Measurements from ENCODE around the gene CTNNBIP1. TPM values are rescaled to one million over a fixed set of nuclear protein-coding genes. Genes with fewer than 3 reads are reported as not detected.
A peak's percentile ranks its signal among the peaks of the same experiment; 100 is the strongest.

Gene CTNNBIP1, protein sequence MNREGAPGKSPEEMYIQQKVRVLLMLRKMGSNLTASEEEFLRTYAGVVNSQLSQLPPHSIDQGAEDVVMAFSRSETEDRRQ
- 32.7 TPM for polyA plus RNA-seq (2012; ENCODE audit: insufficient read length, low read depth)

DNA sequence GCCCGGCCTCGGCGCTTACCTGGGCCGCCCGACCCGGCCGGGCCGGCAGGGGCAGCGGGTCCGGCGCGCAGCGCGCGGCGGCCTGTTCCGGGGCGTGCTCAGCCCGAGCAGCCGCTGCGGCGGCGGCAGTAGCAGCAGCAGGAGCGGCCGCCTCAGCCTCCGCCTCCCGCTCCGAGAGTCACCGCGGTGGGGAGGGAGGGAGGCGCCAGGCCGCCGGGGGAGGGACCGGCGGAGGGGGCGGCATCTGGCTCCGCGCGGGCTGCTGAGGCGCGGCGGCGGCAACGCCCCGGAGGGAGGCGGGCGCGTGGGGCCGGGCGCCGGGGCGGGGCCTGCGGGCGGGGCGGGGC is at the start of gene CTNNBIP1:
TSS of gene CTNNBIP1 (minus strand) at position 194 of the 347 bp plus-strand sequence. CDS start 38,205 bp downstream, outside the sequence.
- TF ChIP-seq, protein P1, sequence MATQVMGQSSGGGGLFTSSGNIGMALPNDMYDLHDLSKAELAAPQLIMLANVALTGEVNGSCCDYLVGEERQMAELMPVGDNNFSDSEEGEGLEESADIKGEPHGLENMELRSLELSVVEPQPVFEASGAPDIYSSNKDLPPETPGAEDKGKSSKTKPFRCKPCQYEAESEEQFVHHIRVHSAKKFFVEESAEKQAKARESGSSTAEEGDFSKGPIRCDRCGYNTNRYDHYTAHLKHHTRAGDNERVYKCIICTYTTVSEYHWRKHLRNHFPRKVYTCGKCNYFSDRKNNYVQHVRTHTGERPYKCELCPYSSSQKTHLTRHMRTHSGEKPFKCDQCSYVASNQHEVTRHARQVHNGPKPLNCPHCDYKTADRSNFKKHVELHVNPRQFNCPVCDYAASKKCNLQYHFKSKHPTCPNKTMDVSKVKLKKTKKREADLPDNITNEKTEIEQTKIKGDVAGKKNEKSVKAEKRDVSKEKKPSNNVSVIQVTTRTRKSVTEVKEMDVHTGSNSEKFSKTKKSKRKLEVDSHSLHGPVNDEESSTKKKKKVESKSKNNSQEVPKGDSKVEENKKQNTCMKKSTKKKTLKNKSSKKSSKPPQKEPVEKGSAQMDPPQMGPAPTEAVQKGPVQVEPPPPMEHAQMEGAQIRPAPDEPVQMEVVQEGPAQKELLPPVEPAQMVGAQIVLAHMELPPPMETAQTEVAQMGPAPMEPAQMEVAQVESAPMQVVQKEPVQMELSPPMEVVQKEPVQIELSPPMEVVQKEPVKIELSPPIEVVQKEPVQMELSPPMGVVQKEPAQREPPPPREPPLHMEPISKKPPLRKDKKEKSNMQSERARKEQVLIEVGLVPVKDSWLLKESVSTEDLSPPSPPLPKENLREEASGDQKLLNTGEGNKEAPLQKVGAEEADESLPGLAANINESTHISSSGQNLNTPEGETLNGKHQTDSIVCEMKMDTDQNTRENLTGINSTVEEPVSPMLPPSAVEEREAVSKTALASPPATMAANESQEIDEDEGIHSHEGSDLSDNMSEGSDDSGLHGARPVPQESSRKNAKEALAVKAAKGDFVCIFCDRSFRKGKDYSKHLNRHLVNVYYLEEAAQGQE (IDR thresholded peaks at IDR 0.05; ENCODE audit: insufficient read depth in 1 of 2, low read depth in 2 of 2, low read length in 2 of 2) = no peak
- TF ChIP-seq TAF1 (IDR thresholded peaks at IDR 0.05; ENCODE audit: borderline replicate concordance, insufficient read depth, low read length) (no peak), POLR2AphosphoS5 (IDR thresholded peaks at IDR 0.05; ENCODE audit: low read depth, low read length) (no peak; the same call in 1 of the 2 replicates), FOXP2 (optimal IDR thresholded peaks at IDR 0.05; ENCODE audit: borderline replicate concordance, extremely low read depth, extremely low read length, insufficient read depth) (no peak), SIN3A (IDR thresholded peaks at IDR 0.05; ENCODE audit: borderline replicate concordance, insufficient read depth, low read length) (no peak)

DNA sequence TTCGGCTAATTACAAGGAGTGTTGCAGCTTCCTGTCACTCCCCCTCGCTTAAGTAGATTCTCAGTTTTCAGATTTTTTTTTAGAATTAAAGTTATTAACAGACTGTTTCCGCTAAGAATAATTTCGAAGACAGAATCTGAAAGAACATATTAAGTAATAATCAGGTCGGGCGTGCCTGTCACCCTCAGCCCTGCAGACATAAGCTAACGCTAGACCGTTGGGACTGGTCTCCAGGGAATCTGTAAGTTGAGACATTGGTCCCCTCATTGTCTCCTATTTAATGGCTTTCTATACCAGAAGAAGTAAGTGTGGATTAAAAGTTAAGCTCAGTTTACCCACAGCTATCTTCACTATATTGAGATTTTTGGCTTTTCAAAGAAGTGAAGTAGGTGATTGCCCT is 47.7 kb upstream of the CTNNBIP1 start:
- TF ChIP-seq FOXP2 (optimal IDR thresholded peaks at IDR 0.05; ENCODE audit: borderline replicate concordance, extremely low read depth, extremely low read length, insufficient read depth) (no peak), TAF1 (IDR thresholded peaks at IDR 0.05; ENCODE audit: borderline replicate concordance, insufficient read depth, low read length) (no peak), SIN3A (IDR thresholded peaks at IDR 0.05; ENCODE audit: borderline replicate concordance, insufficient read depth, low read length) (no peak)
- TF ChIP-seq, protein P1 (IDR thresholded peaks at IDR 0.05; ENCODE audit: insufficient read depth in 1 of 2, low read depth in 2 of 2, low read length in 2 of 2) = no peak

DNA sequence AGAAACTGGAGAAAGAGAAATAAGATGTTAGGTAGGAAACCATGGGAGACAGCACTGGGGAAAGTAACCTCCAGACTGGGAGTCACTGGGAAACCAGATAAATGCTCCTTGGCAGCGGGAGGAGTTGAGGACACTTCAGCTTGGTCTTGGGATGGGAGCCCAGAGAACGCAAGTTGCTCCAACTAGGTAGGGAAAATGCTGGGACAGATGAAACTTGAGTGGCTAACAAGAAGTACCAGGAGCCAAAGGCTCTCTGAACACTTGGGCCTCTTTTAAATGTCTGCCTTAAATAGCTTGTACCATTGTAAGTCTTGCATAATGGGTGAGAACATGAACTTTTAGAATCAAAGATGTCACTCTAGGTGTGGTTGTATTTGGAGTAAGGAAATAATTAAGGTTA is 36.2 kb upstream of the CTNNBIP1 start:
- TF ChIP-seq TAF1 (IDR thresholded peaks at IDR 0.05; ENCODE audit: borderline replicate concordance, insufficient read depth, low read length) (no peak), POLR2AphosphoS5 (IDR thresholded peaks at IDR 0.05; ENCODE audit: low read depth, low read length) (no peak), FOXP2 (optimal IDR thresholded peaks at IDR 0.05; ENCODE audit: borderline replicate concordance, extremely low read depth, extremely low read length, insufficient read depth) (no peak), SIN3A (IDR thresholded peaks at IDR 0.05; ENCODE audit: borderline replicate concordance, insufficient read depth, low read length) (no peak)
- TF ChIP-seq, protein P1 (IDR thresholded peaks at IDR 0.05; ENCODE audit: insufficient read depth in 1 of 2, low read depth in 2 of 2, low read length in 2 of 2) = no peak

DNA sequence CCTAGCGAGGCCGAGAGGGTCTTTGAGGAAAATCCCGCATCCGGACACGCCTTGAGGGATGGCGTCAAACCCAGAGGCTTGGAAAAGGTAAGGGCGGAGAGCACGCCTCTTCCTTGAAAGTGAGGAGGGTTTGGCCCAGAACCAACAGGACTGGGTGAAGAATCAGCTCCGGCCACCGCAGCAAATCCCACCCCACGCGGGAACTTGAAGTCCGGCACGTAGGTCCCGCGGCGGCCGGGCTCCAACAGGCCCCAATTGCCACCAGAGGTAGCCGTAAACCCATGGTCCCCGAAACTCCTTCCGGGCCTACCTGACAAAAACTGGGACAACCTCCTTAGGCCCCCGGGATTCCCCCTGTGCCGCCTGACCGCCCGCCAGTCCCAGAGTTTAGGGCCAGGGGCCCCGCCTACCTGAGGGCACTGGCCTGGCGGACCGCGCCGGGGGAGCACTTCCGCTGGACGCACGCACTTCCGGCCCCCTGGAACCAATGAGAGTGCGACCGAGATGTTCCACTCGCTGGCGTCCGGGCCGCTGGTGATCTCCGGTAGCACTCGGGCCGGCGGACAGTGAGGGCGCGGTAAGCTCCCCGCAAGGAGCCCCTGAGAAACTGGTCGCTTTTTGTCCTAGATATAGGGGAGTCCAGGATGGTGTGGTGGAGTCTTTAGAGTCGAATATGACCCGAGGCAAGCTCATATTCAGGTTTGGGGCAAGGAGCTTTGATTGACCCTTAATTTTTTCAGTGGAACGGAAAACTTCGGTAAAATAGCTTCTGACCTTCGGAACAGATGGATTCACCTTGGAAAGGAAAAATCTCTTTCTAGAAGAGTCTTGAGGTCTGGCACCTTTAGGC is 33.1 kb upstream of the CTNNBIP1 start, which contains the start of the genes LZIC and NMNAT1:
TSS of gene LZIC (minus strand) at position 453 of the 850 bp plus-strand sequence. CDS start 6,772 bp downstream, outside the sequence.
TSS of gene NMNAT1 (plus strand) at position 537 of the 850 bp plus-strand sequence. CDS start 28,599 bp downstream, outside the sequence.
- TF ChIP-seq, protein P1 (IDR thresholded peaks at IDR 0.05; ENCODE audit: insufficient read depth in 1 of 2, low read depth in 2 of 2, low read length in 2 of 2) = 0 out of 4 replicates have a peak, but pooled peaks have one; percentile 13 to 45
- TF ChIP-seq FOXP2 (optimal IDR thresholded peaks at IDR 0.05; ENCODE audit: borderline replicate concordance, extremely low read depth, extremely low read length, insufficient read depth) (peak; percentile 74), TAF1 (IDR thresholded peaks at IDR 0.05; ENCODE audit: borderline replicate concordance, insufficient read depth, low read length) (peak; percentile 87; the same call in 1 of the 2 replicates), POLR2AphosphoS5 (IDR thresholded peaks at IDR 0.05; ENCODE audit: low read depth, low read length) (peak; percentile 81), SIN3A (IDR thresholded peaks at IDR 0.05; ENCODE audit: borderline replicate concordance, insufficient read depth, low read length) (peak; percentile 76)
